K562 treated with DMSO at 1 percent for 12 hours (cell line): ENCODE measurements around the gene OR7D2. TPM values are rescaled to one million over a fixed set of nuclear protein-coding genes. Genes with fewer than 3 reads are reported as not detected.

Experiments used
- total RNA-seq: library from RNA; unstranded; fragments of 300-600 nt; gene quantifications from 2 replicates; pipeline ENCODE4 v1.2.3, GENCODE V29; 2022; ENCODE audit not compliant: insufficient read depth

The OR7D2 gene
- total RNA-seq, result 0.40 and 1.1 TPM in 2 replicates

DNA sequence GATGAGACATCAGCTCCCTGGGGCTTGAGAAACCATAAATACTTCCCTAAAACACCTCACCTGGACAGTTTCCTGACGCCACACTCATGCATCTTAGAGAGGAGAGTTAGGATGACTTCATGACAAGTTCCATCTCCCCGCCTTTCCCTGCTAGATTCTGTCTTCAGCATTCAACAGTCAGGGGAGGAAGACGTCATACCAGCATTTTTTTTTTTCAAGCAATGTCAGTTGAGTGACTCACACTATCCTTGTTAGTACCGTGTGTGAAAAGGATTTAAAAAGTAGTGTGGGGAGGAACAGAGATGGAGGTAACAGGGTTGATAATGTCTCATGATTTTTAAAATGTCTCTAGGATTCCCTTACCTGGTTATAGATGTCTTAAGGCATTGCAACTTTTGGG is at the start of gene OR7D2:
Gene OR7D2, plus strand, starts transcription at position 79 of the 400 bp plus-strand sequence. CDS start 6,803 bp downstream, outside the sequence.

DNA sequence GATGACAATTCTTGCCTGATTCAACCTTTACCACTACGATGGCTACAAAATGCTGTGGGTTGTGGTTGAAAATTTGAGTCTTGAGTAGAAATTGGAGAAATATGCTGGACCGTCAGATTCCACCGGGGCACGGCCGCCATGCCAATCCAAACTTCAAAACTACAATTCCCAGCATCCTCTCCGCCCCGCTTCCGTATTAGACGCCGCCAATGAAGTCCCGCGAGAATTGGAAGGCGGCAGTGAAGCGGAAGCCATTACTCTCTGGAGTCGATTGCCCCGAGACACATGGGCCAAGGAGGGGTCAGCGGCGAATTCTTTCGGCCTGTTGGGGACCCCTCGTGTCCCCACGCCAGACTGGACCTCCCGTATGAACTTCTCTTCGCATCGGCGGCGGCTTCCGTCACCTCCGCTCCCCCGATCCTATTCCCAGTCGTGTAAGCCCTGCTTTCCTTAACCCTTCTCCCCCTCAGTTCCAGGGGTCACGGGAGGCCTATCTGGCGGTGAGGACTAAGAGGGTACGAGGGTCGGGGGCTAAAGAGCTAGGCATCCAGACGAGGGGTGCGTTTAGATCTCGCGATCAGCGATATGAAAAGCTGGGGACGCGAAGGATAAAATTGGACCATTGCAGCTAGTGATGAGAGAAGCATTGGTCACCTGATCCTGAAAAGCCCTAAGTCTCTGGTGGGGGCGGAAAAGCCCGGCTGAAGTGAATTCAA is 38.5 kb upstream of the OR7D2 start, which contains the start of gene ZNF317:
Gene ZNF317, plus strand, starts transcription at position 239 of the 716 bp plus-strand sequence. CDS start 15,620 bp downstream, outside the sequence.

DNA sequence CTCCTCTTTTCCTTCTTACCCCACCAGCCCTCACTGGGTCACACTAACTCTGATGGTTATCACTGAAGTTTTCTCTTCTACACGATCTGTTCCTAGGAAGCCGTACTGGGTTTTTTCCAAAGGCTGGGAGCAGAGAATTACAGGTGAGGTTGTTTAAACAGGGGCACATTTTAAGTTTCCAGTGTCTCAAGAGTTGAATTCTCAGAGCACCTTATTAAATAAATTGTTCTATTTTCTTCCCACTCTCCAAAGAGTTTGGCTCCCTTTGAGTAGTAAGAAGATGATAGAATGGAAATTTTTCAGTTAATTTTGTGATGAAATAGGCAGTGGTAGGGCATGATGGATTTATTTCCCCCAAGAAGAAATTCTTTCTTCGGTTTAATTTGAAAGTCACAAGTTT is 40.7 kb downstream of the OR7D2 start, which contains the start of gene OR7D4:
Gene OR7D4, minus strand, starts transcription at position 101 of the 400 bp plus-strand sequence. CDS start 4,752 bp downstream, outside the sequence.

Other genes starting within 250 kb of the OR7D2 start
- not detected in 2 replicates for gene MUC16, start 168.6 kb upstream of the OR7D2 start, total RNA-seq
- gene OR1M1, start 91.9 kb upstream of the OR7D2 start, total RNA-seq, result not detected in 2 replicates
- not detected in 2 replicates for gene OR7G2, start 71.5 kb upstream of the OR7D2 start, total RNA-seq
- not detected in 2 replicates for gene OR7G1, start 63.2 kb upstream of the OR7D2 start, total RNA-seq
- gene OR7G3, start 52.0 kb upstream of the OR7D2 start, total RNA-seq, result not detected in 2 replicates
- gene ZNF317, start 38.6 kb upstream of the OR7D2 start, total RNA-seq, result 7.0 and 26.1 TPM in 2 replicates
- gene OR7D4, start 40.6 kb downstream of the OR7D2 start, total RNA-seq, result not detected in 2 replicates
- not detected in 2 replicates for gene OR7E24, start 72.0 kb downstream of the OR7D2 start, total RNA-seq
- gene ZNF699, start 130.9 kb downstream of the OR7D2 start, total RNA-seq, result 0.36 and 2.5 TPM in 2 replicates
- 5.8 and 13.4 TPM in 2 replicates for gene ZNF559, start 145.2 kb downstream of the OR7D2 start, total RNA-seq
- gene ZNF177, start 184.0 kb downstream of the OR7D2 start, total RNA-seq, result 1.1 and 4.4 TPM in 2 replicates